ENCODE data around the gene CHCHD3. TPM values are rescaled to one million over a fixed set of nuclear protein-coding genes. Genes with fewer than 3 reads are reported as not detected.

Gene CHCHD3
- total and polyA plus RNA-seq, 2 experiments from 2014 or later = 65.3 to 68.5 TPM

DNA sequence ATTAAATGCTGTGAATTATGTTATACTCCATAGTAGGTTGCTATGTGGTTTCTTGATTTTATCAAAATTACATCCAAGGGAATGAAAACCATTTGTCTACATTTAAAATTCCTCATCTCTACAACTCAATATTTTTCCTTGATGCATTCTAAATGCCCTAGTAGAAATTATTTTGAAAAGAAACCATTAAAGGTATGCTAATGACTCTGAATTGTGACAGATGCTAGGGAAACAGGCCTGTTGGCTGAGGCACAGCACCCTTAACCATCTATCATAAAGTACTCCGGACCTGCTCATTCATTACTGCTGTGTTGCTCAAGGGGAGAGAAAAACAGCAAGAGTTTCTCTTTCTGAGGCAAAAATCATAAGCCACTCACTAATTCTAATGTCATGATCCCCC, 131.2 kb downstream of the CHCHD3 start:
- DNase-seq (ENCODE audit: low spot score) = no peak
- no peak overlapping the region for H2AFZ ChIP-seq
- no peaks in the 10 kb centered on the region for H3K9me3 ChIP-seq (ENCODE audit: low read depth)
- H3K36me3 ChIP-seq (replicated peaks; ENCODE audit: insufficient read depth, low read depth) = no peaks in the 10 kb centered on the region
- TF ChIP-seq, protein P1, sequence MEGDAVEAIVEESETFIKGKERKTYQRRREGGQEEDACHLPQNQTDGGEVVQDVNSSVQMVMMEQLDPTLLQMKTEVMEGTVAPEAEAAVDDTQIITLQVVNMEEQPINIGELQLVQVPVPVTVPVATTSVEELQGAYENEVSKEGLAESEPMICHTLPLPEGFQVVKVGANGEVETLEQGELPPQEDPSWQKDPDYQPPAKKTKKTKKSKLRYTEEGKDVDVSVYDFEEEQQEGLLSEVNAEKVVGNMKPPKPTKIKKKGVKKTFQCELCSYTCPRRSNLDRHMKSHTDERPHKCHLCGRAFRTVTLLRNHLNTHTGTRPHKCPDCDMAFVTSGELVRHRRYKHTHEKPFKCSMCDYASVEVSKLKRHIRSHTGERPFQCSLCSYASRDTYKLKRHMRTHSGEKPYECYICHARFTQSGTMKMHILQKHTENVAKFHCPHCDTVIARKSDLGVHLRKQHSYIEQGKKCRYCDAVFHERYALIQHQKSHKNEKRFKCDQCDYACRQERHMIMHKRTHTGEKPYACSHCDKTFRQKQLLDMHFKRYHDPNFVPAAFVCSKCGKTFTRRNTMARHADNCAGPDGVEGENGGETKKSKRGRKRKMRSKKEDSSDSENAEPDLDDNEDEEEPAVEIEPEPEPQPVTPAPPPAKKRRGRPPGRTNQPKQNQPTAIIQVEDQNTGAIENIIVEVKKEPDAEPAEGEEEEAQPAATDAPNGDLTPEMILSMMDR (IDR thresholded peaks at IDR 0.05; ENCODE audit: poor library complexity) = no peak
- TF ChIP-seq EZH2 (IDR thresholded peaks at IDR 0.05; ENCODE audit: borderline replicate concordance) (no peak), EZH2phosphoT487 (IDR thresholded peaks at IDR 0.05; ENCODE audit: low read depth, severe bottlenecking, unreplicated experiment) (no peak)
- H3K4me3 ChIP-seq = no peak overlapping the region
- no peaks in the 10 kb centered on the region for H3K4me1 ChIP-seq (ENCODE audit: insufficient read depth)
- H3K9me2 ChIP-seq (replicated peaks; ENCODE audit: insufficient read depth) = no peaks in the 10 kb centered on the region
- H4K20me1 ChIP-seq (ENCODE audit: insufficient read depth, poor library complexity, severe bottlenecking) = no peaks in the 10 kb centered on the region
- H3K4me2 ChIP-seq = no peak overlapping the region
- no peaks in the 10 kb centered on the region for H3K27me3 ChIP-seq
- 94% methylated on average over 1 of the region's 1 CpG for WGBS (ENCODE audit: low lambda C conversion rate, missing lambda C conversion rate)
- no peak overlapping the region for H3K27ac ChIP-seq
- H3K79me2 ChIP-seq = no peaks in the 10 kb centered on the region

DNA sequence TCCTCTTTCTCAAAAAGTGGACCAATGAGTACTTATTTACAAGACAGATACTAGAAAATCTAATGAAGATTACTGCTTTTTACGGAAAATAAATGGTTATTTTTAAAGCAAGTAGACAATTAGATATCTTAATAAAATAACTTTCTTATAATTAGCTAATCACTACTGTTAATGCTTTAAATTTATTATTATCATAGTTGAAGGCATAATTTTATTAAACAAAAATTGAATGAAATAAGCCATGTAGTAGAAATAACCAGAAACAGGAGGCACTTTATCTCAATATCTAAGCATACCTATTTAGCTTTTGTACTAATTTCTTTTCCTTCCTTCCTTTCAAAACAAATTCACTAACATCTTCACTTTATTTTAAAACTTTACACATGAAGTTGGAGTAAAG, 134.9 kb downstream of the CHCHD3 start:
- TF ChIP-seq, protein P1 (IDR thresholded peaks at IDR 0.05; ENCODE audit: poor library complexity) = no peak
- TF ChIP-seq EZH2 (IDR thresholded peaks at IDR 0.05; ENCODE audit: borderline replicate concordance) (no peak), EZH2phosphoT487 (IDR thresholded peaks at IDR 0.05; ENCODE audit: low read depth, severe bottlenecking, unreplicated experiment) (no peak)
- Histone ChIP-seq H3K4me3 (no peak overlapping the region), H2AFZ (no peak overlapping the region), H3K27me3 (no peaks in the 10 kb centered on the region), H4K20me1 (ENCODE audit: insufficient read depth, poor library complexity, severe bottlenecking) (no peaks in the 10 kb centered on the region), H3K4me2 (no peak overlapping the region), H3K79me2 (no peaks in the 10 kb centered on the region), H3K36me3 (replicated peaks; ENCODE audit: insufficient read depth, low read depth) (no peaks in the 10 kb centered on the region), H3K27ac (no peak overlapping the region), H3K9me2 (replicated peaks; ENCODE audit: insufficient read depth) (no peaks in the 10 kb centered on the region), H3K4me1 (ENCODE audit: insufficient read depth) (no peaks in the 10 kb centered on the region), H3K9me3 (ENCODE audit: low read depth) (no peaks in the 10 kb centered on the region)
- no peak for DNase-seq (ENCODE audit: low spot score)
- WGBS (ENCODE audit: low lambda C conversion rate, missing lambda C conversion rate) = 94% methylated on average over 1 of the region's 1 CpG

DNA sequence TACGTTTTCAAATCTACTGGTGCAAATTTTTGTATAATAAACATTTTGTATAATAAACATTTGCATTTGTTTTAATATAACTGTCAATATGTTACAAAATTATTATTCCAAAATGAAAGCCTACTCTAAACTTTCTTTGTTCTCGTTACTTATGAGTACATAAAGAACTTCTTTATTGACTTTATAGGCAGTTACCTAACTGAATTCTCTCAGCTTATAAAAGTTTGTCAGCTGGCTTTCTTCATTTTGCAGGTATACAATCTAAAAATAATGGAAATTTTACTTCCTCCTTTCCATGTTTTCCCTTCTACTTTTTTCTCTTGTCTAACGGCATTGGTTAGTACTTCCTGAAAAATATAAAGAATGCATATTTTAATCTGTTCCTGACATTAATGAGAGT, 137.1 kb downstream of the CHCHD3 start:
- TF ChIP-seq EZH2phosphoT487 (IDR thresholded peaks at IDR 0.05; ENCODE audit: low read depth, severe bottlenecking, unreplicated experiment) (no peak), EZH2 (IDR thresholded peaks at IDR 0.05; ENCODE audit: borderline replicate concordance) (no peak)
- TF ChIP-seq, protein P1 (IDR thresholded peaks at IDR 0.05; ENCODE audit: poor library complexity) = no peak
- no peaks in the 10 kb centered on the region for H3K79me2 ChIP-seq
- H3K9me3 ChIP-seq (ENCODE audit: low read depth) = no peaks in the 10 kb centered on the region
- no peak for DNase-seq (ENCODE audit: low spot score)
- 89% methylated on average over 3 of the region's 3 CpGs for WGBS (ENCODE audit: low lambda C conversion rate, missing lambda C conversion rate)
- H3K4me2 ChIP-seq = no peak overlapping the region
- H3K36me3 ChIP-seq (replicated peaks; ENCODE audit: insufficient read depth, low read depth) = no peaks in the 10 kb centered on the region
- no peaks in the 10 kb centered on the region for H3K4me1 ChIP-seq (ENCODE audit: insufficient read depth)
- no peak overlapping the region for H2AFZ ChIP-seq
- no peaks in the 10 kb centered on the region for H4K20me1 ChIP-seq (ENCODE audit: insufficient read depth, poor library complexity, severe bottlenecking)
- H3K9me2 ChIP-seq (replicated peaks; ENCODE audit: insufficient read depth) = no peaks in the 10 kb centered on the region
- H3K4me3 ChIP-seq = no peak overlapping the region
- no peak overlapping the region for H3K27ac ChIP-seq
- no peaks in the 10 kb centered on the region for H3K27me3 ChIP-seq

DNA sequence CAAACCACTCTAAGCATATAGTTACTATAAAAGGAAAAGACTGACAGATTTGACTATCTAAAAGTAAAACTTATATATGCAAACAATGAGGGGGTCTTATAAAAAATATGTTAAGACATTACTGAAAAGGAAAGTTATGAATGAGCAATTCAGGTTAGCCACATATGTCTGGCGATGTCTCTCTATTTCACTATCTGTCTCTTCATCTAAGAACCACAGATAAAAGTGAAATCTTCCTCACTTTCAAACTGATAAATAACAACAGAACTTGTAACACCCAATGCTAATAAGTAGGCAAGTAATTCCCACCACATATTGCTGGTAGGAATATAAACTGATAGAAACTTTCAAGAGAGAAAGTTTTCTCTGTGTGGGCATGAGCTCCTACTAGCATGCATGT, 138.2 kb downstream of the CHCHD3 start:
- Histone ChIP-seq H3K9me2 (replicated peaks; ENCODE audit: insufficient read depth) (no peaks in the 10 kb centered on the region), H3K36me3 (replicated peaks; ENCODE audit: insufficient read depth, low read depth) (no peaks in the 10 kb centered on the region), H3K27ac (no peak overlapping the region), H3K9me3 (ENCODE audit: low read depth) (no peaks in the 10 kb centered on the region), H3K4me1 (ENCODE audit: insufficient read depth) (no peaks in the 10 kb centered on the region), H3K4me2 (no peak overlapping the region), H3K4me3 (no peak overlapping the region), H3K27me3 (no peaks in the 10 kb centered on the region), H3K79me2 (no peaks in the 10 kb centered on the region), H2AFZ (no peak overlapping the region), H4K20me1 (ENCODE audit: insufficient read depth, poor library complexity, severe bottlenecking) (no peaks in the 10 kb centered on the region)
- 96% methylated on average over 1 of the region's 1 CpG for WGBS (ENCODE audit: low lambda C conversion rate, missing lambda C conversion rate)
- TF ChIP-seq, protein P1 (IDR thresholded peaks at IDR 0.05; ENCODE audit: poor library complexity) = no peak
- TF ChIP-seq EZH2 (IDR thresholded peaks at IDR 0.05; ENCODE audit: borderline replicate concordance) (no peak), EZH2phosphoT487 (IDR thresholded peaks at IDR 0.05; ENCODE audit: low read depth, severe bottlenecking, unreplicated experiment) (no peak)
- no peak for DNase-seq (ENCODE audit: low spot score)

Measured in hepatocyte (in vitro differentiated cells).